Measurements from ENCODE around the gene SEC24C.

SEC24C gene

DNA sequence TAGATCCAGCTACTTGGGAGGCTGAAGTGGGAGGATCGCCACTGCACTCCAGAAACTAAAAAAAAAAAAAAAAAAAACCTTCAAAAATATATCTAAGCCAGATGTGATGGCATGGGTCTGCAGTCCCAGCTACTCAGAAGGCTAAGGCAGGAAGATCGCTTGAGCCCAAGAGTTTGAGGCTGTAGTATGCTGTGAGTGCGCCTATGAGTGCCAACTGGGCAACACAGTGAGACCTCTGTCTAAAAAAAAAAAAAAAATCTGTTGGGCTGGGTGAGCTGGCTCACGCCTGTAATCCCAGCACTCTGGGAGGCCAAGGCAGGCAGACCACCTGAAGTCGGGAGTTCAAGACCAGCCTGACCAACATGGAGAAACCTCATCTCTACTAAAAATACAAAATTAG lies 34.8 kb downstream of the SEC24C start:
- no peak overlapping the region for H3K4me3 ChIP-seq (ENCODE audit: low read length)
- H3K4me2 ChIP-seq (ENCODE audit: low read length) = no peak overlapping the region
- H3K4me1 ChIP-seq (ENCODE audit: control insufficient read depth, insufficient read depth, low read length) = peaks cover 29% of the 10 kb centered on the region
- peaks cover 21% of the 10 kb centered on the region for H3K36me3 ChIP-seq (ENCODE audit: insufficient read depth, low read length)
- H3K27me3 ChIP-seq (ENCODE audit: control insufficient read depth, insufficient read depth, low read length) = no peaks in the 10 kb centered on the region
- H3K9me3 ChIP-seq (replicated peaks; ENCODE audit: low read length) = no peaks in the 10 kb centered on the region
- H3K9ac ChIP-seq (ENCODE audit: low read depth, low read length) = no peak overlapping the region

DNA sequence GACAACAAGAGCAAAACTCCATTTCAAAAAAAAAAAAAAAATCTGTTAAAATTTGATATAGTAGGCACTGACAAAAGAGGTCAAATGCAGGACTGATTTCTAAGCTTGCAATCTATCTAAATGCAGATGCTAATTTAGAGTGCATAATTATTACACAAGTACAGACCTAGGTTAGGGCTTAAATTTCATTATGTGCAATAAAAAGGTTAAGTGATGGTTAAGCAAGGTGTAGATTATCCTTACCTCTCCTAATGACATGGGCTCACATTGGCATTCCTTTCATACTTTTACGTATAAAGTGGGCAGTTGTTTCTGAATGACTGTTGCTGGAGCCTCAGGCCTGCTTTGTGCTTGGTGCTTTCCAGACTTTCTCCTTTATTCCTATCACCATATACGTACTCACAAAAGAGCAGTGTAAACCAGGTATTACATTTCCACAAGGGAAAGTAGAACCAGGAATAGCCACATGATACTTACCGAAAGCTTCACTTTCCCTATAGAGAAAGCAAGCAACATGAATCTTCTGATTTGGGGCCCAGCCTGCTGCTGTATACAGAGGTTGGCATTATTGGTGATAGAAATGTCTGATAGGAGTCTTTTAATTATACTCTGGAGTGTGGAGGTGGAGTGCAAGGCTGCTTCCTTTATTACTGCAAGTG lies 35.5 kb downstream of the SEC24C start:
- no peaks in the 10 kb centered on the region for H3K9me3 ChIP-seq (replicated peaks; ENCODE audit: low read length)
- no peaks in the 10 kb centered on the region for H3K27me3 ChIP-seq (ENCODE audit: control insufficient read depth, insufficient read depth, low read length)
- peaks cover 25% of the 10 kb centered on the region for H3K4me1 ChIP-seq (ENCODE audit: control insufficient read depth, insufficient read depth, low read length)
- no peak overlapping the region for H3K9ac ChIP-seq (ENCODE audit: low read depth, low read length)
- no peak overlapping the region for H3K4me3 ChIP-seq (ENCODE audit: low read length)
- H3K4me2 ChIP-seq (ENCODE audit: low read length) = no peak overlapping the region
- peaks cover 21% of the 10 kb centered on the region for H3K36me3 ChIP-seq (ENCODE audit: insufficient read depth, low read length)

DNA sequence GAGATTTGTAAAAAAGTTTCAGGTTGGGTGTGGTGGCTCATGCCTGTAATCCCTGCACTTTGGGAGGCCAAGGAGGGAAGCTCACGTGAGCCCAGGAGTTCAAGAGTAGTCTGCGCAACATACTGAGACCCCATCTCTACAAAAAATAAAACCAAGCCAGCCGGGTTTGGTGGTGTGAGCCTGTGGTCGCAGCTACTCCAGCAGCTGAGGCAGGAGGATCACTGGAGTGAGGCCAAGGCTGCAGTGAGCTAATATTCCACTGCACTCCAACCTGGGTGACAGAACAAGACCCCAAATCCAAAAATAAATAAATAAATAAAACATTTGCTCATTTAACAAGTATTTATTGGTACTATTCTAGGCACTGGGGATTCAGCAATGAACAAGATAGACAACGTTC lies 36.1 kb downstream of the SEC24C start:
- H3K4me1 ChIP-seq (ENCODE audit: control insufficient read depth, insufficient read depth, low read length) = peaks cover 24% of the 10 kb centered on the region
- H3K27me3 ChIP-seq (ENCODE audit: control insufficient read depth, insufficient read depth, low read length) = no peaks in the 10 kb centered on the region
- H3K4me3 ChIP-seq (ENCODE audit: low read length) = peak overlapping the region; percentile 85
- H3K9me3 ChIP-seq (replicated peaks; ENCODE audit: low read length) = no peaks in the 10 kb centered on the region
- peaks cover 16% of the 10 kb centered on the region for H3K36me3 ChIP-seq (ENCODE audit: insufficient read depth, low read length)
- peak overlapping the region; percentile 88 for H3K4me2 ChIP-seq (ENCODE audit: low read length)
- H3K9ac ChIP-seq (ENCODE audit: low read depth, low read length) = peak overlapping the region; percentile 92

DNA sequence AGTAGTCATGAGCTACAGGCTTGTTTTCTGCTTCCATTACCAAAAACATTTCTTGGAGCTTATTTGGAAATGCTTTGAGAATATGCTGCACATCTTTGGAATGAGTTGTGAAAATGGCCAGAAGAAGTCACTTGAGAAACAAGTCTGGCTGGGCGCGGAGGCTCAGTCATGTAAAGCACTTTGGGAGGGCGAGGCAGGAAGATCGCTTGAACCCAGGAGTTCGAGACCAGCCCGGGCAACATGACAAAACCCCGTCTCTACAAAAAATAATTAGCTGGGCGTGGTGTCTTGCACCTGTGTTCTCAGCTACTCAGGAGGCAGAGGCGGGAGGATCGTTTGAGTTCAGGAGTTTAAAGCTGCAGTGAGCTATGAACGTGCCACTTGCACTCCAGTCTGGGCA lies 36.8 kb downstream of the SEC24C start:
- Histone ChIP-seq H3K4me3 (ENCODE audit: low read length) (peak overlapping the region; percentile 85), H3K4me2 (ENCODE audit: low read length) (peak overlapping the region; percentile 88), H3K36me3 (ENCODE audit: insufficient read depth, low read length) (peaks cover 9% of the 10 kb centered on the region), H3K4me1 (ENCODE audit: control insufficient read depth, insufficient read depth, low read length) (peaks cover 23% of the 10 kb centered on the region), H3K9ac (ENCODE audit: low read depth, low read length) (peak overlapping the region; percentile 92), H3K27me3 (ENCODE audit: control insufficient read depth, insufficient read depth, low read length) (no peaks in the 10 kb centered on the region), H3K9me3 (replicated peaks; ENCODE audit: low read length) (no peaks in the 10 kb centered on the region)

DNA sequence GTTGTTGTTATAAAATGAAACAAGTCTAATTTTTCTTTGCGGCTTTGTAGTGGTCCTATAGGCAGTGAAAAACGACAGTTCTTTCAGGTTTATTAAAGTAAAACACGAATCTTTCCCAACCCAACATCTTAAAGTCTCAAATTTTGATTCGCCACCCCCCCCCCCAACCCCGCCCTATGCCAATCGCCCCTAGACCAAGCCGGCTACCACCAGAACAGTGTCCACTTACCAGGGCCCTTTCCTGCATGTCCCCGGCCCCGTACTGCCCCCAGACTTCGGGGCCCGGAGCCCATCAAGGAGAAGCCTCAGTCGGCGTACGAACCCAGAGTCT lies 37.3 kb downstream of the SEC24C start:
- Histone ChIP-seq H3K36me3 (ENCODE audit: insufficient read depth, low read length) (peaks cover 9% of the 10 kb centered on the region), H3K27me3 (ENCODE audit: control insufficient read depth, insufficient read depth, low read length) (no peaks in the 10 kb centered on the region), H3K4me2 (ENCODE audit: low read length) (peak overlapping the region; percentile 88), H3K9ac (ENCODE audit: low read depth, low read length) (peak overlapping the region; percentile 92), H3K4me1 (ENCODE audit: control insufficient read depth, insufficient read depth, low read length) (peaks cover 23% of the 10 kb centered on the region), H3K9me3 (replicated peaks; ENCODE audit: low read length) (no peaks in the 10 kb centered on the region), H3K4me3 (ENCODE audit: low read length) (peak overlapping the region; percentile 85)

DNA sequence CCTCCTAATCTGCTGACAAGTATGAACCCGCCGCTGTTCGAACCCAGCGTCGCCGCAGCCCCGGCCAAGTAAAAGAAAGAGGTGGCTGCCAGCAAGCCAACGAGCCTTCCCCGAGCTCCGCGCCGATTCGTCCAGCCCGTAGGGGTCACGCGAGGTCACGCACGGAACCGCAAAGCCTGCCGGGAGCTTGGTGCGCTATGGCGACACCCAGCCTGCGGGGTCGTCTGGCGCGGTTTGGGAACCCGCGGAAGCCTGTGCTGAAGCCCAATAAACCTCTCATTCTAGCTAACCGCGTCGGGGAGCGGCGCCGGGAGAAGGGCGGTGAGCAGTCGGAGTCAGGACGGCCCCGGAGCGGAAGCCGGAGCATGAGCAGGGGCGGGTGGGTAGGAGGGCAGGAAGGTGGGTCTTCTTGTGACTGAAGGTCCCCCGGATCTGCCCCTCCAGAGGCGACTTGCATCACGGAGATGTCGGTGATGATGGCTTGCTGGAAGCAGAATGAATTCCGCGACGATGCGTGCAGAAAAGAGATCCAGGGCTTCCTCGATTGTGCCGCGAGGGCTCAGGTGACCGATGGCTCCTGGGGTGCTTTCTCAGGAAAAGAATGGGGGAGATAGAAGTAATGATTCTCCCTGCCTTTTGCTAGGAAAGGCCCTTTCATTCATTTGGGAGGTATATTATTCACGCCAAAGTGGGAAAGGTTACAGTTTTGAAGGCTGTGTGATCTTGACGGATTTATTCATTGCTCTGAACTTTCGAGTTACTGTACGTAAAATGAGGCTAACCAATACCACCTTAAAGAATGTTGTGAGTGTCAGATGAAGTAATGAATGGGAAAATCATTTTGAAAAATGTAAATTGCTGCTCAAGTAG lies 37.9 kb downstream of the SEC24C start, which contains the start of gene CHCHD1:
TSS of gene CHCHD1 (plus strand) at position 170 of the 870 bp plus-strand sequence. CDS start at position 198, 28 bp downstream.
- H3K4me3 ChIP-seq (ENCODE audit: low read length) = peak within 1 kb of the TSS; percentile 85
- peaks cover 24% of the 10 kb centered on the region for H3K4me1 ChIP-seq (ENCODE audit: control insufficient read depth, insufficient read depth, low read length)
- H3K9me3 ChIP-seq (replicated peaks; ENCODE audit: low read length) = no peaks in the 10 kb centered on the region
- peak within 1 kb of the TSS; percentile 88 for H3K4me2 ChIP-seq (ENCODE audit: low read length)
- peak within 1 kb of the TSS; percentile 92 for H3K9ac ChIP-seq (ENCODE audit: low read depth, low read length)
- peaks cover 9% of the 10 kb centered on the region for H3K36me3 ChIP-seq (ENCODE audit: insufficient read depth, low read length)
- H3K27me3 ChIP-seq (ENCODE audit: control insufficient read depth, insufficient read depth, low read length) = no peaks in the 10 kb centered on the region

DNA sequence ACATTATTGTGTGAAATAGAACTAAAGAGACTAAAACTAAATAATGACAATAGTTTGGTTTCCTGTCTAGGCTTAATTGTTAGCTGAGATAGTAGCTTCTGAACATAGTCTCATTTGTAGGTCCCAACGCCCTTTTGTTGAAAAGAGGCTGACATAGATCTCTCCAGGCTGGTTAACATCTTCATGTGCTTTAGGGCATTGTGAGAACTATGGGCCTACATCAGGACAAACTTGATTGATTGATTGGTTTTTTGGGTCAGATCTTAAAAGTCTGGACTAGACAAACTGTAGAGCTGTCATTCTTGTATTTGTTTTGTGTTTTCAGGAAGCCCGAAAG lies 38.5 kb downstream of the SEC24C start:
- peak overlapping the region; percentile 85 for H3K4me3 ChIP-seq (ENCODE audit: low read length)
- H3K4me1 ChIP-seq (ENCODE audit: control insufficient read depth, insufficient read depth, low read length) = peaks cover 27% of the 10 kb centered on the region
- H3K9ac ChIP-seq (ENCODE audit: low read depth, low read length) = peak overlapping the region; percentile 92

DNA sequence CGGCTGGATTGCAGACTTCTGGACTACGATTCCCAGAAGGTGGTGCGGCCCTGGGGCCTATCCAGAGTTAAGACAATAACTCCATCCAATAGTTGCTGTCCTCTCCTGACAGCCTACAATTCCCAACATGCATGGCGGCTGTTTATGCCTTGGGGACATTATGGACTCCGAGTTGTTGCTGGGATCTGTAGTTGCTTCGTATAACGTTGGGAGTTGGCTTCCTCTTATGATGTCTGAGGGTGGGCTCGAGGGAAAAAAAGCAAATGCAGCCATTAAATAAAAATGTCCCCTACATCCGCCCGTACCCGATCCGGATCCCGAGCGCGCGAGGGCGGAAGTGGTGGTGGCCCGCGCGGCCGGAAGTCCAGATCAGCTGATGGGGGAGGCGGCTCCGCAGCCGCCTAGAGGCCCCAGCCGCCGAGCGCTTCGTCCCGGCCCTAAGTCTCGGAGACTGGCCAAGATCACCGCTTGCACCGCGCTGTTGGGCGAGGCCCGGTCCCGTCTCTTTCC lies 41.1 kb downstream of the SEC24C start, which contains the start of gene ZSWIM8:
TSS of gene ZSWIM8 (plus strand) at position 396 of the 510 bp plus-strand sequence. CDS start 273 bp downstream, outside the sequence.
- peaks cover 13% of the 10 kb centered on the region for H3K36me3 ChIP-seq (ENCODE audit: insufficient read depth, low read length)
- peaks cover 26% of the 10 kb centered on the region for H3K4me1 ChIP-seq (ENCODE audit: control insufficient read depth, insufficient read depth, low read length)
- no peaks in the 10 kb centered on the region for H3K9me3 ChIP-seq (replicated peaks; ENCODE audit: low read length)
- peak within 1 kb of the TSS; percentile 84 for H3K9ac ChIP-seq (ENCODE audit: low read depth, low read length)
- H3K4me3 ChIP-seq (ENCODE audit: low read length) = peak within 1 kb of the TSS; percentile 75
- H3K4me2 ChIP-seq (ENCODE audit: low read length) = peak within 1 kb of the TSS; percentile 92
- no peaks in the 10 kb centered on the region for H3K27me3 ChIP-seq (ENCODE audit: control insufficient read depth, insufficient read depth, low read length)

More for the DNA sequence above, 38.5 kb downstream of the SEC24C start:
- Histone ChIP-seq H3K27me3 (ENCODE audit: control insufficient read depth, insufficient read depth, low read length) (no peaks in the 10 kb centered on the region), H3K36me3 (ENCODE audit: insufficient read depth, low read length) (peaks cover 7% of the 10 kb centered on the region), H3K9me3 (replicated peaks; ENCODE audit: low read length) (no peaks in the 10 kb centered on the region), H3K4me2 (ENCODE audit: low read length) (peak overlapping the region; percentile 88)

DNA sequence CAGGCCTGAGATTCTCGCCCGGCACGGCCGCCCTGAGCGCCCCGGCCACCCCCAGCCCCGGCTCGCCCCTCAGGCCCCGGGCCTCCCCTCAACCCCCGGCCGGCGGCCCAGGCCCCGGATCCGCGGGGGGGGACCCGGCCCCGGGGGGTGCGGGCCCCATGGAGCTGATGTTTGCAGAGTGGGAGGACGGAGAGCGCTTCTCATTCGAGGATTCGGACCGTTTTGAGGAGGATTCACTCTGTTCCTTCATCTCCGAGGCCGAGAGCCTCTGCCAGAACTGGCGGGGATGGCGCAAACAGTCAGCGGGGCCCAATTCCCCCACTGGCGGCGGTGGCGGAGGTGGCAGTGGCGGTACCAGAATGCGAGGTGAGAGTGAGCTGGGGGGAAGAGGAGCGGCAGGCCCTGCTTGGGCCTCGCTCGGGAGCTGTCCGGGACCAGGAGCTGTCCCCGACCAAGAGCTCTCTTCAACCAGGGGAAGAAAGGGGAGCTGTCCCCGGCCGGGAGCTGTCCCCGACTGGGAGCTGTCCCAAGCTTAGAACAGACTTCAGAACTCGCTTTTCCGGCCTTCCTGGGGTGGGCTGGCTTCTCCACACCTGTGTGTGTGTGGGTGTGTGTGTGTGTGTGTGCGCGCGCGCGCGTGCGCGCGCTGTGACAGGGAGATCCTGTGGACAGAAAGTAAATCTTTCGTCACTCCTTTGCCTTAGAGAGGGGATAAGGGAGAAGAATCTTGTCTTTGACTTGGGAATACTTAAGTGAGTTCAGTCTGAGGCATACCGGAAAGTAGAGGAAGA lies 41.7 kb downstream of the SEC24C start:
- Histone ChIP-seq H3K27me3 (ENCODE audit: control insufficient read depth, insufficient read depth, low read length) (no peaks in the 10 kb centered on the region), H3K9me3 (replicated peaks; ENCODE audit: low read length) (no peaks in the 10 kb centered on the region), H3K4me3 (ENCODE audit: low read length) (peak overlapping the region; percentile 75), H3K9ac (ENCODE audit: low read depth, low read length) (peak overlapping the region; percentile 84), H3K36me3 (ENCODE audit: insufficient read depth, low read length) (peaks cover 19% of the 10 kb centered on the region), H3K4me2 (ENCODE audit: low read length) (peak overlapping the region; percentile 92), H3K4me1 (ENCODE audit: control insufficient read depth, insufficient read depth, low read length) (peaks cover 20% of the 10 kb centered on the region)

DNA sequence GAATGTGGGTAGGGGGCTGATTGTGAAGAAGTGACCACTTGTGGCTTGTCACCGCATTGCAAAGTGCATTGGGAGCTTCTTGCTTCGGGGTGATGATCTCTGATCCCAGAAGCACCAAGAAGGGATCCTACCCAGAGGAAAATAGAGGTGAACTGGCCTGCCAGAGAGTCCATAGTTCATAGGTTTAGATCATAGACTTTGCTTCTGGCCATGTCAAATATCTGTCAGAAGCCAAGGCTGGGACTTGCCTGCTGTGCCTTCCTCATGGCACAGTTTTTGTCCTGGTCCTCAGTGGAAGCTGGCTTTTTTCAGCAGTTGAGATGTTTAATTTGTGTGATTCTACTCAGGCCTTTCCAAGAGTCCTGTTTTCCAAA lies 42.3 kb downstream of the SEC24C start:
- H3K4me1 ChIP-seq (ENCODE audit: control insufficient read depth, insufficient read depth, low read length) = peaks cover 16% of the 10 kb centered on the region
- H3K4me3 ChIP-seq (ENCODE audit: low read length) = peak overlapping the region; percentile 75
- H3K9me3 ChIP-seq (replicated peaks; ENCODE audit: low read length) = no peaks in the 10 kb centered on the region
- peak overlapping the region; percentile 84 for H3K9ac ChIP-seq (ENCODE audit: low read depth, low read length)
- peaks cover 24% of the 10 kb centered on the region for H3K36me3 ChIP-seq (ENCODE audit: insufficient read depth, low read length)
- H3K4me2 ChIP-seq (ENCODE audit: low read length) = peak overlapping the region; percentile 92
- no peaks in the 10 kb centered on the region for H3K27me3 ChIP-seq (ENCODE audit: control insufficient read depth, insufficient read depth, low read length)

All from skeletal muscle satellite cell (primary cell).